Stimulated activated naive CD4-positive, alpha-beta T cell (primary cell): Measurements from ENCODE around the gene BDH1.

Experiments used
- DNase-seq, 6 experiments: peaks; one replicate each; lab custom pipeline; 2025; lab: John Stamatoyannopoulos, UW

The BDH1 gene

GRCh38 chr3:197460002-197460401, 95.8 kb downstream of the BDH1 start:
- DNase-seq: no peak
